ENCODE results near the gene FKBP9.
"Not testable (repeated sequence)": the region's sequence is repeated elsewhere in the genome, so short reads cannot be mapped to it uniquely, and the experiment has no call there.

FKBP9 gene

DNA sequence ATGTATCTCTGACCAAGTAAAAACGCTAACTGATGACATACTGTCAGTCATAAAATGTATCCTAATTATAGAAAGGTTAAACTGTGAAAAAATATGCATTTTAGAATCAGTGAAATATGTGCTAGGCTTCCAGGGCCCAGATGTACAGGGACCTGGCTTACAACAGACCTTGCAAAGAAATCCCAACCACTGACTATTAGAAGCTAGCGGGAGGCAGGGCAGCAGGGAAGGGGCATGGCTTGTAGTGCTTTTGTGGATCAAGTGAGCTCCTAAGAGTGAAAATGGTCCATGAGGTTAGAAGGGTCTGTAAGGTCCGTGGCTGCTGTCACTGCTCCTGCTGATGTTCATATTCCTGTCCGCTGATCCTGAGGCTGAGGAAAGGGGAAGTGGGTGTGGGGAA, 40.7 kb downstream of the FKBP9 start:
- H3K4me3 ChIP-seq (ENCODE audit: low read depth, low read length); DNase-seq (ENCODE audit: low read depth): not testable (repeated sequence)

DNA sequence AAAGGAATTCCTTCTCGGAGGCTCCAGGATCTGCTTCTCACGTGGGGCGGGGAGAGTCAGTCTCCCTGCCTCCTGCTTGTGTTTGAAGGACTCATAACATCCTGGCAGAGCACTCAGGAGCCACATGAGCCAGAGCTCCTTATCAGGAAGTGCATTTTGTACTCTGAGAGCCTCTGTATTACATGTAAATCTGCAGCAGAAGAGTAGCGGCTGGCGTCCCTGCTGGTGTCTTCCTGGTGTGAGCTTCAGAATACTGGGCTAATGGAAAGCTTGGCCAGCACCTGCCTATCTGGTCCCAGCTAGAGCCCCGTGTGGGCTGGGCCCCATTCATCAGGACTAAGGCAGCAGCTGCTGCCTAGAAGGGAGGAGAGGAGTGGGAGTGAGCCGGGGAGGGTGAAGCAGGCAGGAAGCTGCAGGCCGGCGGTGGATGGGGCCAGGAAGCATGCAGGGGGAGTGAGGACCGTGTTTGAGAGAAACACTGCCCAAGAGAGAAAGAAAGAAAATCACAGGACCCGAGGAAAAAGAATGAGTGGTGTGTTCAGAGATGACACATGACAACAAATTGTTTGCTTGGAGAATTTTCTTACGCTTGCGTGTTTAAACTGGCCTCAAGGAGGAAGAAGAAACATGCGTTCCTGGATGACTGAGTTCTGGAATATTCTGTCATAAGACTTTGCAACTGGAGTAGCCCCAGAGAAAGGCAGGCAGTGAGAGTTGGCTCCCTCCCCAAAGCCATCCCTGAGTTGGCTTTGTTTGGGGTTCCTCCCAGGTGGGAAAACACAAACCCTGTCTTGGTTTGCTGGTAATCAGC, 41.3 kb downstream of the FKBP9 start:
- not testable (repeated sequence) for DNase-seq (ENCODE audit: low read depth); H3K4me3 ChIP-seq (ENCODE audit: low read depth, low read length)

DNA sequence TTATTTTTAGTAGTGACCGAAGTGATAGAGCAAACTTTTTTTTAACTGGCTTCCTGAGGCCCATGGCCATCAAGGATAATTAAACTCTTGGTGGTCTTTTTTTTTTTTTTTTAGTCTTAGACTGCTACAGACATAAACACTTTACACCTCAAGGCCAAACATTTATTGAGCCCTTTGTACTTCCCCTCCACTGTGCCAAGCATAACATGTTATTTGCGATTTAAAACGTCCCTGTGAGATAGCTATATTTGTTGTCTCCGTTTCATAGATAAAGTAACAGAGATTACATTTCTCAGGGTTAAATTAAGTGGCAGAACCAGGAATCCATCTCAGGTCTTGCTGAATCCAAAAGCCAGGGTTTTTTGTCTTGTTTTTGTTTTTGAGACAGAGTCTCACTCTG, 42.1 kb downstream of the FKBP9 start:
- not testable (repeated sequence) for H3K4me3 ChIP-seq (ENCODE audit: low read depth, low read length); DNase-seq (ENCODE audit: low read depth)

DNA sequence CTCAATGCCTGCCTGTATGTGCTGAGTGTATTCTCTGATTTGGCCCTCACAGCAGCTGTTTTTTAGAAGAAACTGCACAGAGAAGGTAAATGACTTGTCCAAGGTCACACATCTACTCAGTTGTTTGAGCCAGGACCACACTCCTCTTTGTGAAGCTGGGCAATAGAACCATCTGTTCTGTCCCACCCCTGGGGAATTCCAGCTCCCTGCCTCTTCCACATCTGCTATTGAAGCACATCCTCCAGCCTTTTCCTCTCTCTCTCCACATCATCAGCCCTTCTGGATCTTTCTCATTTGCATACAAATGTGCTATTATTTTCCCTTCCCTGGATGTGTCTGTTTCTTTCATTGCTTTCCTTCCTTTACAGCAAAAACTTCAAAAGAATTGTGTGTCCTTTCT, 45.9 kb downstream of the FKBP9 start:
- not testable (repeated sequence) for DNase-seq (ENCODE audit: low read depth); H3K4me3 ChIP-seq (ENCODE audit: low read depth, low read length)

DNA sequence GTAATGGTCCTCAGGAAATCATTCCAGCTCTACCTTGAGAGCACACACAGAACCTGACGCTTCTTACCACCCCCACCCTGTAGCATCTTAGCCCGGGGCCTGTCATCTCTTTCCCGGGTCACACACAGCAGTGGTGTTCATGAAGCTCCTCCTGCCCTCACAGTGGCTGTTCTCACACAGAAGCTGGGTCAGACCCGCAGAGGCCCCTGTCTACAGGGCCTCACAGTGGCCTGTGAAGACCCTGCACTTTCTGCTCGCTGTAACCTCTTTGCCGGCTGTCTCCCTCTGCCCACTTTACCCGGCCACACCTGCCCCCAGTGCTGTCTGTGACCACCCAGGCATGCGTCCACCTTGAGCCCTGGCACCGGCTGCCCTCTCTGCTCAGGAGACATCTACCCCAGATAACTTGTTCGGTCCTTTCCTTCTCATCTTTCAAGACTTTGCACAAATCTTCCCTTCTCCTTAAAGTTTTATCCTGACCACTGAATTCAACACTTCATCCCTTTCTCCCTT, 46.9 kb downstream of the FKBP9 start:
- DNase-seq (ENCODE audit: low read depth); H3K4me3 ChIP-seq (ENCODE audit: low read depth, low read length): not testable (repeated sequence)

DNA sequence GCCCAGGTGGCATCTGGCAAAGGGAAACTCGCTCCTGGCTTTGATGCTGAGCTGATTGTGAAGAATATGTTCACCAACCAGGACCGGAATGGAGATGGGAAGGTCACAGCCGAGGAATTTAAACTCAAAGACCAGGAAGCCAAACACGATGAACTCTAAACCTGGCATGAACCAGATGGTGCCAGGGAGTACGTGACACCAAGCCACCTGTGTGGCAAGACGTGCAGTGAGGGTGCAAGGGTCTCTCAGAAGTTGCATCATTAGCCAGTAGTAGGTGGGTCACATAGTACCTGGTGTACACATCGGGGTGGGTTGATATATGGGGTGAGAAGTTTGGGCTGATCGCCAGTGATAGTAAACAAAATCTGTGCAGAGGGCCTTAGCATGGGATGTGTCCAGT, 48.0 kb downstream of the FKBP9 start:
- not testable (repeated sequence) for H3K4me3 ChIP-seq (ENCODE audit: low read depth, low read length); DNase-seq (ENCODE audit: low read depth)

DNA sequence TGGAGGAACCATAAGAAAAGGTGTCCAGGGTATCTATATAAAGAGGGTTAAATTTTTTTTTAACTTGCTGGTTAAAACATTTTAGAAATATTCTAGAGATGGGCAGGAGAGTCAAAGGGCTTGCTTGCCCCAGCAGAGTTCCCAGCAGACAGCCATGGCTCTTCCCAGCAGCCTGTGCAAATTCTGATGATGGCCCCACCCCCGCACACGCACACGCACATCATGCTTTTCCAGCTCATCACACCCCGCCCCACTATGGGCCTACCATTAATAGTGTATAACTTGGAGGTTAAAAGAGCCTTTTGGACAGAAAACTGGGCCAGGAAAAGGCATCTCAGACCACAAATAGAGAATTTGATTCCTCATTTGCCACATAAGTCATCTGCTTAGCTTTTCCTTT, 48.5 kb downstream of the FKBP9 start:
- not testable (repeated sequence) for H3K4me3 ChIP-seq (ENCODE audit: low read depth, low read length); DNase-seq (ENCODE audit: low read depth)

DNA sequence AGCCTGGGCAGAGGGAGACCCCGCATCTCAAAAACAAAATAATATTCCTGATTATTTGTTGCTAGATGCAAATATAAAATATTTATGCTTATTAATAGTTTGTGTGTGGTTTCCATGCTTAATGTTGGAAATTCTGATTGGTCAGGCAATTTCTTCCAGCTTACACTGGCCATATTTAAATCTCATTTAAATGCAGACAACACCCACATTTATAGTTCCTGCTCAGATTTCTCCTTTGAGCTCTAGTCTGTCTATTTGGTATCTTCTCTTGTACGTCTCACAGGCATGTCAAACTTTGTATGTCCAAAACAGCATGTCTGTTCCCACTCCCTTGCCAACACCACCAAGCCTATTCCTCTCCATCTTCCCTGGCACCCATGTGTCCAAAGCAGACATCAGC, 52.5 kb downstream of the FKBP9 start:
- no peak overlapping the region for H3K4me3 ChIP-seq (ENCODE audit: low read depth, low read length)
- DNase-seq (ENCODE audit: low read depth), result no peak
- TF ChIP-seq, protein P1, sequence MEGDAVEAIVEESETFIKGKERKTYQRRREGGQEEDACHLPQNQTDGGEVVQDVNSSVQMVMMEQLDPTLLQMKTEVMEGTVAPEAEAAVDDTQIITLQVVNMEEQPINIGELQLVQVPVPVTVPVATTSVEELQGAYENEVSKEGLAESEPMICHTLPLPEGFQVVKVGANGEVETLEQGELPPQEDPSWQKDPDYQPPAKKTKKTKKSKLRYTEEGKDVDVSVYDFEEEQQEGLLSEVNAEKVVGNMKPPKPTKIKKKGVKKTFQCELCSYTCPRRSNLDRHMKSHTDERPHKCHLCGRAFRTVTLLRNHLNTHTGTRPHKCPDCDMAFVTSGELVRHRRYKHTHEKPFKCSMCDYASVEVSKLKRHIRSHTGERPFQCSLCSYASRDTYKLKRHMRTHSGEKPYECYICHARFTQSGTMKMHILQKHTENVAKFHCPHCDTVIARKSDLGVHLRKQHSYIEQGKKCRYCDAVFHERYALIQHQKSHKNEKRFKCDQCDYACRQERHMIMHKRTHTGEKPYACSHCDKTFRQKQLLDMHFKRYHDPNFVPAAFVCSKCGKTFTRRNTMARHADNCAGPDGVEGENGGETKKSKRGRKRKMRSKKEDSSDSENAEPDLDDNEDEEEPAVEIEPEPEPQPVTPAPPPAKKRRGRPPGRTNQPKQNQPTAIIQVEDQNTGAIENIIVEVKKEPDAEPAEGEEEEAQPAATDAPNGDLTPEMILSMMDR (IDR thresholded peaks at IDR 0.05; ENCODE audit: low read depth, low read length, missing control alignments), result no peak

DNA sequence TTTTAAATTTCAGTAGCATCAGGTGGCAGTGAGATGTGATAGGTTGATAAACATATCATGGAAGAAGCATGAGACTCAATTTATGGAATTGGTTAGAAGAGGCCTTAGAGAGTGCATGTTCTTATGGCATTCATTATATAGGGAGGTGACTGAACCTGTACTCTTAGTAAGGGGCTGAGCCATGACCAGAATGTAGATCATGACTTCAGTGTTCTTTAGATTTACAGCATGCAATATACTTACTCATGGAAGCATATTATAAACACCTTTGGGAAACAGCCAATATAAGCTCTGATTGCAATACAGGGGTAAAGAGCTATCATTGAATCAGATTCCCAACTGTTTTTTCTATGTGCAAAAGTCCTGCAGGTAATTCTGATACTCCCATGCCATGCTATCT, 55.1 kb downstream of the FKBP9 start:
- TF ChIP-seq, protein P1 (IDR thresholded peaks at IDR 0.05; ENCODE audit: low read depth, low read length, missing control alignments), result no peak
- no peak overlapping the region for H3K4me3 ChIP-seq (ENCODE audit: low read depth, low read length)
- DNase-seq (ENCODE audit: low read depth), result no peak

DNA sequence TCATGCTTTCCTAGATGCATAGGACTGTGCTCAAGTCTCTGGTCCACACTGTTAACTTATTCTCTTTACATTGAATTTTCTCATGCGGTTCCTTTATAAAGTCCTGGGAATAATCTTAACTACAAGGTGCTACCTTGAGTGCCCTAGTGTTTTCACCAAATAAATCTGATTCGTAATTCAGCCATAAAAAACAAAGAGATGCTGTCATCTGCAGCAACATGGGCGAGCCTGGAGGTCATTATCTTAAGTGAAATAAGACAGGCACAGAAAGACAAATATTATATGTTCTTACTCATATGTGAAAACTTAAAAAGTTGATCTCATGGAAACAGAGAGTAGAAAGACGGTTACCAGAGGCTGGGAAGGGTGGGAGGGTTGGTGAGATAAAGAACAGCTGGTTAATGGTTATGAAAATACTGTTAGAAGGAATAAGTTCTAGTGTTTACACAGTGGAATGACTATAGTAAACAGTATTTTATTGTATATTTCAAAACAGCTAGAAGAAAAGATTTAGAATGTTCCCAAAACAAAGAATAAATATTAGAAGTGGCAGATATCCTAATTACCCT, 67.0 kb downstream of the FKBP9 start:
- H3K4me3 ChIP-seq (ENCODE audit: low read depth, low read length), result no peak overlapping the region
- DNase-seq (ENCODE audit: low read depth), result no peak
- TF ChIP-seq, protein P1 (IDR thresholded peaks at IDR 0.05; ENCODE audit: low read depth, low read length, missing control alignments), result no peak

DNA sequence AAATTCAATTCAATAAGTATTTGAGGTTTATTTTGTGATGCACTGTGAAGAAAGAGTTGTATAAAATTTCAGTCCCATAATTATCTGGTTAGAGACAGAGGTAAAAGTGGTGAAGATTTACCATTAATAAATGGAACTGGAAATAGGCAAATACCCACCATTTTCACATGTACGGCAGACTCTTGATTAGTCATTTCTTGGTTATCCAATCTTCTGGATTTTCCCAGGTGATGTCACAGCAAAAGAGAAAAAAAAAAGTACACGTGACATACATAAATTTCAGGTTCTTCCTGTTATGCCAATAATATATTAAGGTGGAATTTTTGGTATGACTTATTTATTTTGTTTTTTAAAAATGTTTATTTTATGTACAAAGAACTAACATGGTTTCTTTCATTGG, 78.5 kb downstream of the FKBP9 start:
- no peak overlapping the region for H3K4me3 ChIP-seq (ENCODE audit: low read depth, low read length)
- TF ChIP-seq, protein P1 (IDR thresholded peaks at IDR 0.05; ENCODE audit: low read depth, low read length, missing control alignments), result no peak
- DNase-seq (ENCODE audit: low read depth), result no peak

Measured in GM12864 (cell line).